Peyer's patch (tissue), 4 donors: ENCODE data around the gene ARL5C.

Experiments used
- POLR2A ChIP-seq, 2 donors: fragments of 450-650 bp; IDR thresholded peaks; one replicate each; pipeline ENCODE4 v1.5.1; 2017; ENCODE audit warnings: antibody characterized with exemption in 2 of 2, mild to moderate bottlenecking in 2 of 2, moderate library complexity in 2 of 2
- TF ChIP-seq, protein P1 (sequence below), 6 experiments: fragments of 450-650 bp in 4 of 6; fragments of 200-600 bp in 2 of 6; sonication (generic) in 1 of 6; IDR thresholded peaks; one replicate each; pipeline ENCODE4 v1.5.1; 2017 to 2019; ENCODE audit warnings: antibody characterized with exemption in 6 of 6, mild to moderate bottlenecking in 3 of 6, moderate library complexity in 1 of 6

GRCh38 chr17:39165841-39166349 lies at the start of gene ARL5C:
- TF ChIP-seq, protein P1, sequence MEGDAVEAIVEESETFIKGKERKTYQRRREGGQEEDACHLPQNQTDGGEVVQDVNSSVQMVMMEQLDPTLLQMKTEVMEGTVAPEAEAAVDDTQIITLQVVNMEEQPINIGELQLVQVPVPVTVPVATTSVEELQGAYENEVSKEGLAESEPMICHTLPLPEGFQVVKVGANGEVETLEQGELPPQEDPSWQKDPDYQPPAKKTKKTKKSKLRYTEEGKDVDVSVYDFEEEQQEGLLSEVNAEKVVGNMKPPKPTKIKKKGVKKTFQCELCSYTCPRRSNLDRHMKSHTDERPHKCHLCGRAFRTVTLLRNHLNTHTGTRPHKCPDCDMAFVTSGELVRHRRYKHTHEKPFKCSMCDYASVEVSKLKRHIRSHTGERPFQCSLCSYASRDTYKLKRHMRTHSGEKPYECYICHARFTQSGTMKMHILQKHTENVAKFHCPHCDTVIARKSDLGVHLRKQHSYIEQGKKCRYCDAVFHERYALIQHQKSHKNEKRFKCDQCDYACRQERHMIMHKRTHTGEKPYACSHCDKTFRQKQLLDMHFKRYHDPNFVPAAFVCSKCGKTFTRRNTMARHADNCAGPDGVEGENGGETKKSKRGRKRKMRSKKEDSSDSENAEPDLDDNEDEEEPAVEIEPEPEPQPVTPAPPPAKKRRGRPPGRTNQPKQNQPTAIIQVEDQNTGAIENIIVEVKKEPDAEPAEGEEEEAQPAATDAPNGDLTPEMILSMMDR (IDR thresholded peaks at IDR 0.05), result no peak
- no peak for TF ChIP-seq POLR2A (IDR thresholded peaks at IDR 0.05)
